Measurements from ENCODE around the gene HBEGF.

Gene HBEGF

DNA sequence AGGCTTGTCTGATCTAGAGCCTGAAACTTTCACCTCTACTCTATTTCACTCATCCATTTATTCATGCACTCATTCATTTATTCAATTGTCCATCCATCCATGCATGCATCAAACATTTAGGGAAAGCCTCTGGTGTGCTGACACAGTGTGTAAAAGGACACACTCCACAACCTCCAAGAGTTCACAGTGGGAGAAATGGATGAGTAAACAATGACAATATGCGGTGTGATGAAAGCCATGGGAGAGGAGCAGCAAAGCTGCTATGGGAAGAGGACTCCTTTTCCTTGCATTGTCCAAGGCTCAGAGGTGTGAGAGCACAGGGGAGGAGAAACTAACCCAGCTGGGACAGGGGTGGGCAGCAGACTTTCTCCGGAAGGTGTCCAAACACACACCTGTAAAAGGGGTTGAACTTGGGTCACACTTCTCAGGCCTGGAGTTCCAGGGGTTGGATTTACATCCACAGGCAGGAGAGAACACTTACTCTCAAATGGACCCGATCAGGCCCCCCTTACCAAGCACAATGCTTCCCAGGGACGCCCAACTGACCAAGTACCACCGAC, 22.3 kb downstream of the HBEGF start:
- ChIA-PET CTCF (interaction anchor here (1.4 to 1.8 kb wide), 2 partner anchors 21 to 23 kb away, joined by 3 to 4 read pairs; partner anchors contain the start of gene HBEGF), POLR2A (interaction anchor here (0.9 to 1.4 kb wide), 3 partner anchors 21 to 77 kb away, joined by 3 to 4 read pairs (median 3); partner anchors contain the start of genes ANKHD1 and PFDN1)
- no peak for TF ChIP-seq FOXA1 (IDR thresholded peaks at IDR 0.05)
- DNase-seq (ENCODE audit: extremely low spot score): no peak

DNA sequence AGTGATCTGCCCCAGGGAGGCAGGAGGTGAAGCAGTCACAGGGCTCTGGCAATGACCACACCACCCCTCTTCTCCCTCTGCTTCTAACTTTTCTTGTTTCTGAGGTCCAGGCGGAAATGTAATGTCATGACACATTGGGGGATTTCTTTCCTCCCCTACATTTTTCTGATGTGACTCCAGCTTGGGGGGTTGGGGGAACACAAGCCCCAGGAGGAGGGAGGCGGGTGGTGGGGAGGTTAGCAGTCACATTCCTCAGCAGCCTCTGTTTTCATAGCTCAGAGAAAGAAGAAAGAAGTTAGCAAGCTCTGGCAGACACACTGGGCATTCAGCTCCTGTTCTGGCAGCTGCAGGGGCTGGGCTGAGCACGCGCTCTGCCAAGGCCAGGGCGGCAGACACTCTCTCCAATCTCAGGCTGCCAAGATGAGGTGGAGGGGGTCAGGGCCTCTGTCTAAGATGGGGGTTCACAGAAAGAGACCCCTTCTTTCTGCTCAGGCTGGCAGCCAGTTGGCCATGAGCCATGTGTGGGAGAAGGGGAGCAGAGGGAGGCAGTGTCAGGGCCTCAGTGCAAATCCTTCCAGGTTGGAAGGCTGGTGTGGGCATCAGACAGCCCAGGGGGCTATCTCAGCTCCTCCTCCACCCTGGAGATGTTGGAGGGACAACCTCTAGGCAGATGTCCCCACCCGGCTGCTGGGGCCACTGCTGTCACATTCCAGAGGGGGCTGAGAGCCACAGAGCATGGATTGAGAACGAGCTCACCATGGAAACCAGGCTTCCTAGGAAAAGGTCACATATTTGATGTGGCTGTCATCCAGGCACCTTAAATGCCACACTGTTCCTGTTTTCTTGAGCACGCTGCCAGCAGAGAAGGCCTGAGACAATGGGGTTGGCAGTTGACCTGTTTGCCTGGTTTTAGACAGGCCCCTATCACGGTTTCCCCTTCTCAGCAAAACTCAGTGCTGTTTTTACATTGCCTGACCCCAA, 23.4 kb downstream of the HBEGF start:
- no peak for DNase-seq (ENCODE audit: extremely low spot score)
- ChIA-PET POLR2A (interaction anchor here (1.4 kb wide), 1 partner anchor 23 kb away, joined by 3 read pairs; no protein-coding TSS in a partner anchor), CTCF (interaction anchor here (1.0 to 1.8 kb wide), 2 partner anchors 22 to 83 kb away, joined by 3 to 4 read pairs; no protein-coding TSS in a partner anchor)
- TF ChIP-seq LEF1 (IDR thresholded peaks at IDR 0.05; ENCODE audit: borderline replicate concordance): no peak
- no peak for TF ChIP-seq ZNF384 (IDR thresholded peaks at IDR 0.05)
- TF ChIP-seq SUZ12 (IDR thresholded peaks at IDR 0.05): no peak
- TF ChIP-seq NFRKB (IDR thresholded peaks at IDR 0.05): no peak
- no peak for TF ChIP-seq FOXK2 (IDR thresholded peaks at IDR 0.05)
- TF ChIP-seq CTBP1 (IDR thresholded peaks at IDR 0.05; ENCODE audit: borderline replicate concordance): no peak

DNA sequence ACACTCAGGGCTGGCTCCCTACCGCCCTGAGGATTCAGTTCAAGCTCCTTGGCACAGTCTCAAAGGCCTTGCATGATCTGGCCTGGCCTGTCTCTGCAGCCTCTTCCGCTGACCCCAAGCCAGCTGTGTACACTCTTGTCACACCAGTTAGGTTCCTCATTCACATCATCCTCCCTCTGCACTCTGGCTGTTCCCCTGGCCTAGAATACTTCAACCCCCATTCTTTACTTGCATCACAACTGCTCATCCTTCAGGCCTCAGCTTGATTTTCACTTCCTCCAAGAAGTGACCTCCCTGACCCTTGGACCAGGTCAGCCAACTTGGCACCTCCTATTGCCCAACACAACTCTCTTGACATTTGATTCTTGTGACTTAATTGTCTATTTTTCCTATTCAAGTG, 24.6 kb downstream of the HBEGF start:
- DNase-seq (ENCODE audit: extremely low spot score): no peak
- CTCF ChIA-PET: interaction anchor here (1.0 to 1.1 kb wide), 2 partner anchors 25 to 77 kb away, joined by 3 read pairs; partner anchors contain the start of gene HBEGF
- POLR2A ChIA-PET: interaction anchor here (1.2 kb wide), 1 partner anchor 19 kb away, joined by 3 read pairs; the partner anchor contains the start of gene PFDN1
- TF ChIP-seq ZNF384 (IDR thresholded peaks at IDR 0.05): no peak
- TF ChIP-seq TARDBP (IDR thresholded peaks at IDR 0.05): no peak
- no peak for TF ChIP-seq SUZ12 (IDR thresholded peaks at IDR 0.05)
- TF ChIP-seq LEF1 (IDR thresholded peaks at IDR 0.05; ENCODE audit: borderline replicate concordance): no peak
- TF ChIP-seq HDGF (IDR thresholded peaks at IDR 0.05; ENCODE audit: borderline replicate concordance): no peak
- no peak for TF ChIP-seq FOXM1 (IDR thresholded peaks at IDR 0.05; ENCODE audit: borderline replicate concordance)
- TF ChIP-seq ARNT (IDR thresholded peaks at IDR 0.05): no peak
- TF ChIP-seq FOXK2 (IDR thresholded peaks at IDR 0.05): no peak
- no peak for TF ChIP-seq CTBP1 (IDR thresholded peaks at IDR 0.05; ENCODE audit: borderline replicate concordance)
- TF ChIP-seq BHLHE40 (IDR thresholded peaks at IDR 0.05; ENCODE audit: borderline replicate concordance): no peak
- no peak for TF ChIP-seq ELF4 (IDR thresholded peaks at IDR 0.05)
- TF ChIP-seq NFRKB (IDR thresholded peaks at IDR 0.05): no peak
- TF ChIP-seq, protein P1, sequence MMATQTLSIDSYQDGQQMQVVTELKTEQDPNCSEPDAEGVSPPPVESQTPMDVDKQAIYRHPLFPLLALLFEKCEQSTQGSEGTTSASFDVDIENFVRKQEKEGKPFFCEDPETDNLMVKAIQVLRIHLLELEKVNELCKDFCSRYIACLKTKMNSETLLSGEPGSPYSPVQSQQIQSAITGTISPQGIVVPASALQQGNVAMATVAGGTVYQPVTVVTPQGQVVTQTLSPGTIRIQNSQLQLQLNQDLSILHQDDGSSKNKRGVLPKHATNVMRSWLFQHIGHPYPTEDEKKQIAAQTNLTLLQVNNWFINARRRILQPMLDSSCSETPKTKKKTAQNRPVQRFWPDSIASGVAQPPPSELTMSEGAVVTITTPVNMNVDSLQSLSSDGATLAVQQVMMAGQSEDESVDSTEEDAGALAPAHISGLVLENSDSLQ (IDR thresholded peaks at IDR 0.05): no peak
- TF ChIP-seq L3MBTL2 (conservative IDR thresholded peaks at IDR 0.05): no peak
- TF ChIP-seq FOXA1 (IDR thresholded peaks at IDR 0.05): no peak
- no peak for TF ChIP-seq SP1 (IDR thresholded peaks at IDR 0.05)

DNA sequence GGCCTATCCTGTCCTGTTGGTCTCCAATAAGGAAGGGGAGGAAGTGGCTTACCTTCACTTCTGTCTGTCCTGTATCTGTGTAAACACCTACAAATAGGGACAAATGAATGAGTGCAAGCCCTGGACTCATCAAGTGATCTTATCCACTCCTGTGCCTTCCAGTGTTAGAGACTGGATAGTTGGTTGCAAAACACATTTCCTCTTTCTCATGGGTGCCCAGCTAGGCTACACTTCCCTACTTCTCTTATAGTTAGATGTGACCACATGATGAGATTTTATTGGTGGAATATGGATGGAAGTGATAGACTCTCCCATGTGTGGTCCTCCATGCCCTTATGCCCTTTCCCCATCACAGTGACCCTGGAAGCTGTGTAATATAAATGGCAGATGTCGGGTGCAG, 26.6 kb downstream of the HBEGF start:
- POLR2A ChIA-PET: interaction anchor here (0.9 kb wide), 1 partner anchor 81 kb away, joined by 3 read pairs; no protein-coding TSS in a partner anchor
- no peak for TF ChIP-seq HDGF (IDR thresholded peaks at IDR 0.05; ENCODE audit: borderline replicate concordance)
- no peak for TF ChIP-seq SP1 (IDR thresholded peaks at IDR 0.05)
- TF ChIP-seq NFRKB (IDR thresholded peaks at IDR 0.05): no peak
- no peak for TF ChIP-seq L3MBTL2 (conservative IDR thresholded peaks at IDR 0.05)
- TF ChIP-seq LEF1 (IDR thresholded peaks at IDR 0.05; ENCODE audit: borderline replicate concordance): no peak
- TF ChIP-seq ELF4 (IDR thresholded peaks at IDR 0.05): no peak
- no peak for TF ChIP-seq TARDBP (IDR thresholded peaks at IDR 0.05)
- TF ChIP-seq ZNF384 (IDR thresholded peaks at IDR 0.05): no peak
- TF ChIP-seq FOXK2 (IDR thresholded peaks at IDR 0.05): no peak
- no peak for TF ChIP-seq SUZ12 (IDR thresholded peaks at IDR 0.05)
- TF ChIP-seq ARNT (IDR thresholded peaks at IDR 0.05): no peak
- TF ChIP-seq, protein P1 (IDR thresholded peaks at IDR 0.05): no peak
- CTCF ChIA-PET: no interaction called here
- DNase-seq (ENCODE audit: extremely low spot score): no peak

DNA sequence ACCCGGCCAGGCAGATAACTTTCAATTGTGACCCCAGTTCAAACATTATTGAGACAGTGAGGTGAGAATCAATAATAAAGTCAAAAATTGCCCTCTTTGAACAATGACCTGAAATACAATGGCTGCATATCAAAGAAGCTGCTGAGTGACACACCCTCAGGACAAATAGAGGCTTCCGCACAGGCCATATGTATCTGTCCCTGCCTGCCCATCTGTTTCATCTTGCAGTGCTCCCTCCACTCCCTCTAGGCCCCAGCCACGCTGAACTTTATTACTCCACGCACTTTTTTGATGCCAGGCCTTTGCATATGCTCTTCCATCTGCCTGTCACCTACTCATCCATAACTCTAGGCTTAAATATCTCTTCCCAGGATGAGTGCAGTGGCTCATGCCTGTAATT, 27.6 kb downstream of the HBEGF start:
- TF ChIP-seq BHLHE40 (IDR thresholded peaks at IDR 0.05; ENCODE audit: borderline replicate concordance) (no peak), FOXA1 (IDR thresholded peaks at IDR 0.05) (no peak), CTBP1 (IDR thresholded peaks at IDR 0.05; ENCODE audit: borderline replicate concordance) (no peak), LEF1 (IDR thresholded peaks at IDR 0.05; ENCODE audit: borderline replicate concordance) (no peak), TARDBP (IDR thresholded peaks at IDR 0.05) (no peak), ELF4 (IDR thresholded peaks at IDR 0.05) (no peak), ARNT (IDR thresholded peaks at IDR 0.05) (no peak), HDGF (IDR thresholded peaks at IDR 0.05; ENCODE audit: borderline replicate concordance) (no peak), L3MBTL2 (conservative IDR thresholded peaks at IDR 0.05) (no peak), SUZ12 (IDR thresholded peaks at IDR 0.05) (no peak), ZNF384 (IDR thresholded peaks at IDR 0.05) (no peak), FOXK2 (IDR thresholded peaks at IDR 0.05) (no peak), FOXM1 (IDR thresholded peaks at IDR 0.05; ENCODE audit: borderline replicate concordance) (no peak), SP1 (IDR thresholded peaks at IDR 0.05) (no peak), NFRKB (IDR thresholded peaks at IDR 0.05) (no peak)
- TF ChIP-seq, protein P1 (IDR thresholded peaks at IDR 0.05): no peak
- ChIA-PET POLR2A (no interaction called here), CTCF (no interaction called here)
- no peak for DNase-seq (ENCODE audit: extremely low spot score)
